RWPE1 (cell line): ENCODE measurements around the gene CNIH3.
"Not testable (repeated sequence)": the region's sequence is repeated elsewhere in the genome, so short reads cannot be mapped to it uniquely, and the experiment has no call there.

Experiments used
- CTCF ChIA-PET: fragments of 350-600 bp; sonication (Branson Sonifier 250); formaldehyde crosslinking; extraction: SDS; loops from one replicate; lab custom pipeline; 2021; lab: Yijun Ruan, JAX
- POLR2A ChIA-PET: fragments of 400-600 bp; formaldehyde crosslinking; extraction: SDS; loops from one replicate; lab custom pipeline; 2020; ENCODE audit warnings: antibody characterized with exemption; ENCODE audit not compliant: low non-redundant PET; lab: Yijun Ruan, JAX
- DNase-seq: peaks from one replicate; pipeline ENCODE4 v3.0.0; 2012; ENCODE audit warnings: low spot score
- H3K27ac ChIP-seq: fragments of 450-650 bp; 2 replicates; pipeline ENCODE4 v1.5.1; 2017
- CTCF ChIP-seq: fragments of 450-650 bp; conservative IDR thresholded peaks from 2 replicates; pipeline ENCODE4 v1.5.1; 2017; ENCODE audit warnings: low read depth, mild to moderate bottlenecking

CNIH3 gene

GRCh38 chr1:224679606-224680005, 63.5 kb downstream of the CNIH3 start:
- no peak for DNase-seq
- H3K27ac ChIP-seq, result no peak overlapping the region
- no peak for TF ChIP-seq CTCF
- ChIA-PET CTCF (interaction anchor here (0.7 kb wide), 1 partner anchor 103 kb away, joined by 5 read pairs; no protein-coding TSS in a partner anchor), POLR2A (no interaction called here)

GRCh38 chr1:224681816-224682215, 65.7 kb downstream of the CNIH3 start:
- DNase-seq, result no peak
- H3K27ac ChIP-seq, result no peak overlapping the region
- ChIA-PET CTCF (no interaction called here), POLR2A (no interaction called here)
- no peak for TF ChIP-seq CTCF

- no peak overlapping the region for H3K27ac ChIP-seq
- no peak for DNase-seq
- CTCF ChIA-PET, result no interaction called here
- TF ChIP-seq CTCF, result no peak
- POLR2A ChIA-PET, result no interaction called here
Measured at GRCh38 chr1:224683936-224684335, 67.8 kb downstream of the CNIH3 start.

- ChIA-PET CTCF (no interaction called here), POLR2A (no interaction called here)
- DNase-seq, result no peak
- H3K27ac ChIP-seq, result no peak overlapping the region
- TF ChIP-seq CTCF, result no peak
Measured at GRCh38 chr1:224684979-224685425, 68.9 kb downstream of the CNIH3 start.

- CTCF ChIA-PET, POLR2A ChIA-PET, DNase-seq, H3K27ac ChIP-seq: not testable (repeated sequence)
Measured at GRCh38 chr1:224686140-224686539, 70.0 kb downstream of the CNIH3 start.

- ChIA-PET CTCF (no interaction called here), POLR2A (no interaction called here)
- no peak for DNase-seq
- no peak for TF ChIP-seq CTCF
- no peak overlapping the region for H3K27ac ChIP-seq
Measured at GRCh38 chr1:224687465-224687864, 71.3 kb downstream of the CNIH3 start.

- no peak for DNase-seq
- H3K27ac ChIP-seq, result no peak overlapping the region
- TF ChIP-seq CTCF, result no peak
- ChIA-PET CTCF (no interaction called here), POLR2A (no interaction called here)
Measured at GRCh38 chr1:224689374-224689773, 73.3 kb downstream of the CNIH3 start.
